Measurements from ENCODE around the gene POU5F1.

DNA sequence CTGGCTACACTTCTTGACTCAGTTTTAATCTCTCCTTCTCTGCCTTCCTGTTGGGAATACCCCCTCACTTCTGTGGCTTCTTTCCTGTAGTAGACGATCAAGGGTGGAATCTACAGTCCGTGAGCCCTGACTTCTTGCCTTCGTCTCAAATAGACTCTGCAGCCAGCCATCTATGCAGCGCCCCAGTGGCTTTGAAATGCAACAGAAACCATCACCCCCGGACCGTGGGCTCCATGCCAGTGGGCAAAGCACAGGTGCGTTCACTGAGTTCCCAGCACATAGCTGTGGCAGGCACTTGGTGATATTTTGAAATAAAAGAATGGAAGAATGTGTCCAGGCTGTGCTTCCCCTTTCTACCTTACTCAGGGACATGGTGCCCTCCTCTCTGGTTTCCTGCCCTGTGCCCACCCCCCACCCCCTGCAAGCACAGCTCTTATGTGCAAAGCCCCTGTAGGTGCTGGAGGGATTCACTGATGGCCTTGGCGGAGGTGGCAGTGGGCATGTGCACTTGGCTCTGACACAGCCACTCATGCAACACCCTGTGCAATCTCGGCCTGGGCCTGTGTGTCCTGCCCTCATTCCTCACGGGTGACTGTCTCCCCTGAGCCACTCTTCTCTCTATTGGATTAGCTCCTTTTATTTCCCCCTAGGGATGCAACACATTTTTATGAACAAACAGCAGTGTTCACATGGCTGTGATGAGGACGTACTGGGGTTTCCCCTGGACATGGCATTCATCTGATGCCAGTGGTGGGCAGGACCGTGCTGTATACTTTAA lies 44.7 kb downstream of the POU5F1 start:
- TF ChIP-seq POLR2A (IDR thresholded peaks at IDR 0.05), result no peak
- TF ChIP-seq, protein P1, sequence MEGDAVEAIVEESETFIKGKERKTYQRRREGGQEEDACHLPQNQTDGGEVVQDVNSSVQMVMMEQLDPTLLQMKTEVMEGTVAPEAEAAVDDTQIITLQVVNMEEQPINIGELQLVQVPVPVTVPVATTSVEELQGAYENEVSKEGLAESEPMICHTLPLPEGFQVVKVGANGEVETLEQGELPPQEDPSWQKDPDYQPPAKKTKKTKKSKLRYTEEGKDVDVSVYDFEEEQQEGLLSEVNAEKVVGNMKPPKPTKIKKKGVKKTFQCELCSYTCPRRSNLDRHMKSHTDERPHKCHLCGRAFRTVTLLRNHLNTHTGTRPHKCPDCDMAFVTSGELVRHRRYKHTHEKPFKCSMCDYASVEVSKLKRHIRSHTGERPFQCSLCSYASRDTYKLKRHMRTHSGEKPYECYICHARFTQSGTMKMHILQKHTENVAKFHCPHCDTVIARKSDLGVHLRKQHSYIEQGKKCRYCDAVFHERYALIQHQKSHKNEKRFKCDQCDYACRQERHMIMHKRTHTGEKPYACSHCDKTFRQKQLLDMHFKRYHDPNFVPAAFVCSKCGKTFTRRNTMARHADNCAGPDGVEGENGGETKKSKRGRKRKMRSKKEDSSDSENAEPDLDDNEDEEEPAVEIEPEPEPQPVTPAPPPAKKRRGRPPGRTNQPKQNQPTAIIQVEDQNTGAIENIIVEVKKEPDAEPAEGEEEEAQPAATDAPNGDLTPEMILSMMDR (IDR thresholded peaks at IDR 0.05), result no peak
